NCI-H187 treated with DMSO at 0.1 percent for 48 hours (cell line): Measurements from ENCODE around the gene BRSK2.

Experiments
- DNase-seq: peaks from one replicate; lab custom pipeline; 2025; lab: John Stamatoyannopoulos, UW

BRSK2 gene

GRCh38 chr11:1483445-1483961 is 93.8 kb downstream of the BRSK2 start:
- DNase-seq = no peak

GRCh38 chr11:1484061-1484671 is 94.4 kb downstream of the BRSK2 start:
- DNase-seq = no peak

GRCh38 chr11:1484695-1485503 is 95.2 kb downstream of the BRSK2 start:
- DNase-seq = no peak

- no peak for DNase-seq
Observed at GRCh38 chr11:1485504-1485885, 95.8 kb downstream of the BRSK2 start.

GRCh38 chr11:1486054-1486825 is 96.5 kb downstream of the BRSK2 start, which contains the start of gene MOB2:
Gene MOB2 (minus strand): TSS chr11:1486779. CDS start chr11:1486556, 223 bp downstream.
- DNase-seq = no peak

GRCh38 chr11:1487091-1487850 is 97.5 kb downstream of the BRSK2 start:
- no peak for DNase-seq

GRCh38 chr11:1487851-1488574 is 98.3 kb downstream of the BRSK2 start:
- DNase-seq = no peak

GRCh38 chr11:1488575-1489180 is 98.9 kb downstream of the BRSK2 start:
- no peak for DNase-seq

GRCh38 chr11:1490651-1491050 is 100.9 kb downstream of the BRSK2 start:
- no peak for DNase-seq

GRCh38 chr11:1491379-1491778 is 101.6 kb downstream of the BRSK2 start:
- DNase-seq = no peak

- DNase-seq = no peak
Observed at GRCh38 chr11:1493650-1494244, 104.0 kb downstream of the BRSK2 start.

- no peak for DNase-seq
Observed at GRCh38 chr11:1494650-1495049, 104.9 kb downstream of the BRSK2 start.

- DNase-seq = no peak
Observed at GRCh38 chr11:1496091-1496760, 106.5 kb downstream of the BRSK2 start.

GRCh38 chr11:1496761-1497095 is 107.0 kb downstream of the BRSK2 start:
- DNase-seq = no peak

- no peak for DNase-seq
Observed at GRCh38 chr11:1497600-1497999, 107.9 kb downstream of the BRSK2 start.

- no peak for DNase-seq
Observed at GRCh38 chr11:1498262-1498661, 108.5 kb downstream of the BRSK2 start.

GRCh38 chr11:1499261-1499890 is 109.6 kb downstream of the BRSK2 start:
- DNase-seq = no peak

- DNase-seq = no peak
Observed at GRCh38 chr11:1499899-1500298, 110.2 kb downstream of the BRSK2 start.
